GM19238 (cell line): Measurements from ENCODE around the gene ATP13A3.

Experiments
- DNase-seq: peaks from one replicate; pipeline ENCODE4 v3.0.0; 2011; ENCODE audit warnings: low spot score; ENCODE audit not compliant: insufficient read length

The ATP13A3 gene

DNA sequence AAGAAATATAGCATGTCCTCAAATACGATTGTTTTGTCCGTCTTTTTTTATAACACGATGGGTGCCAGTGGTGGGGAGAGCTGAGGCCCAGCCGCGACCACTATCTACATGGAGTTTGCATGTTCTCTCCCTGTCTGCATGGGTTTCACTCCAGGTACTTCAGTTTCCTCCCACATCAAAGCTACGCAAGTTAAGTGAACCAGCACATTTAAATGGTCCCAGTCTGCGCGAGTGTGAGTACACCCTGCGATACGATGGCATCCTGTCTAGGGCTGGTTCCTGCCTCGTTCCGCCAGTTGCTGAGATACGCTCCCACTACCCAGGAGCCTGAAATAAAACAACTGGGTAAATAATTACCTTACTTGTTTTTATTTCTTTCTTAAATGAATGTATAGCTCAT lies 40.6 kb downstream of the ATP13A3 start:
- no peak for DNase-seq

DNA sequence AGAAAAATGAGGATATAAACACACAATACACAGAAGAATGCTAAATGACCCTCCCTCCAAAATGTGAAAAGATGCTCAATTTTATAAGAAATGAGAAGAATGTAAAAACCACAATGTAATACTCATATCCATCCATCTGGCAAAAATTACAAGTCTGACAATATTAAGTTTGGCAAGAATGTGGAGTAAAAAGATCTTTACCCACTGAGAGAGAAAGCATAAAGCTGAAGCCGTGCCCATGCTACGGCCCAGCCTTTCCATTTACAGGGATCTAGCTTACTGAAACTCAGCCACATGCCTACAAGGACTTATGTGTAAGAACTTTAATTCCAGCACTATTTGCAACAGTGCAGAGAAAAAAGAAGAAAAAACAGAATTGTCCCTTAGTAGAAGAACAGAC lies 42.9 kb downstream of the ATP13A3 start:
- no peak for DNase-seq

DNA sequence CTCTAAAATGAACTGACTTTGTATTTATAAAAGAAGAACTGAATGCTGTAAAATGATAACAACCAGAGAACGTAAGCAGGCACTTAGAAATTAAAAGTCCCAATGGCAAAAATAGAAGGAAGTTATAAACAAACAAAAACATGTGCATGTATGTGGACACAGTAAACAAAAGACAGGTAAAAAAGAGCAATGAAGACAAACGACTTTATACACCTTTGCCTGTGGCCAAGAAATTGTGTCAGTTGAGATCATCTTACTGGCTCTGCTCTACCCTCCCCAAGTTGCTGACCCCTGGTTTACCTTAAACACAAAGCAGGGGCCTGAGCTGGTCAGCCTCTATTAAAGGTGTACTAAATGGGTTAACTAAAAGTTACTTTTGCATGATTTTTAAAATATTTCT lies 46.0 kb downstream of the ATP13A3 start:
- no peak for DNase-seq

DNA sequence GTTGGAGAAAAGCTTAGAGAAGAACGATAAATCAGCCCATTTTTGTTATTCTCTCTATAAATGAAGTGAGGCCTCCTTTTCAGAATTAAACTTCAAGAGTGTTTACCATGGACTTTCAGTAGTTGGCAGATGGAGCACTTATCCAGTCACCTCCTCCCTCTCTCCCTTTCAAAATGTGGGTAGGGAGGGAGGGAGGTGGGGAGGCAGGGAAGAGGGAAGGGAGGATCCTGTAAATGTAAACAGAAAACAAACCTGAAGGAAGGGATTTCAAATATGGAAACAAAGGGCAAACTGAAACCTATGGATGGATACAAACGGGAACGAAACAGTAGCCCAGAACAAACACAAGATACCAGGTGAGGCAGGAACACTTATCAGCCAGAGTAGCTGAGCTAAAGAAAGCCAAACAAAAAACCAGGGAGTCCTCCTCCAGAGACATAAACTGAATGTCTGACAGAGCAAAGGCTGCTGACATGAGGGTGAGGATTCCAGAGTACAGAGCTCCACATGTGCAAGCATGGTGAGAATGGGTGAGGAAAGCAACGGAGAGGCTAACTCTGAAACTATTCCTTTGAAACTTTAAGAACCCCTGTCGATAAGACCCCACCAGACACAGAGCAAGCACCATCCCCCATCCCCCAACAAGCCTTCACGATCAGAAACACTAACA lies 46.8 kb downstream of the ATP13A3 start:
- no peak for DNase-seq

DNA sequence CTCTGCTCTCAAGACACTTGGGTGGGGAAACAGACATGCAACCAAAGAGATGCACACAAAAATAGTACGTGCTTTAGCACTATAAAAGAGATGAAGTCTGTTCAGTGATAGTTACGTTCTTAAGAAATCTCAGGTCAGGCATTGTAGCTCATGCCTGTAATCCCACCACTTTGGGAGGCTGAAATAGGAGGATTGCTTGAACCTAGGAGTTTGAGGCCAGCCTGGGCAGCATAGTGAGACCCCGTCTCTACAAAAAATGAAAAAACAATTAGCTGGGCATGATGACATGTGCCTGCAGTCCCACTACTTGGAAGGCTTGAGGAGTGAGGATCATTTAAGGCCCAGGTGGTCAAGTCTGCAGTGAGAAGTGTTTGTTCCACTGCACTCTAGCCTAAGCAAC lies 52.3 kb downstream of the ATP13A3 start:
- DNase-seq: no peak

DNA sequence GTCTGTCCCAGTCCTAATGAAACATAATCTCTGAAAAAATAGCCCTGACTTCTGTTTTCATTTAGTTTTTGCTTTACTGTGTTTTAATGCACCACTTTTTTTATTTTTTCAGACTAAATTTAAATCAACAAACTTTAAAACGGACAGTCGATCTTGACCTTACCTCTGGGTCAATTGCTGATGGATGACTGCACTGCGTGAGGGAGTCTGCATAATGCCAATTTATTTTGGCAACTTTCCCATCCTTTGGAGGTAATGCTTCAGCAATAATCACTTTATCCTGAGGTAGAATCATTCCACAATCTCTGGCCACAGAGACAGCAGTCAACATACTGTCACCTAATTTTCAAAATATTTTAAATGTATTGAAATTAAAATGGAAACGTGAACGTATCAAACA lies 55.2 kb downstream of the ATP13A3 start:
- DNase-seq: no peak

DNA sequence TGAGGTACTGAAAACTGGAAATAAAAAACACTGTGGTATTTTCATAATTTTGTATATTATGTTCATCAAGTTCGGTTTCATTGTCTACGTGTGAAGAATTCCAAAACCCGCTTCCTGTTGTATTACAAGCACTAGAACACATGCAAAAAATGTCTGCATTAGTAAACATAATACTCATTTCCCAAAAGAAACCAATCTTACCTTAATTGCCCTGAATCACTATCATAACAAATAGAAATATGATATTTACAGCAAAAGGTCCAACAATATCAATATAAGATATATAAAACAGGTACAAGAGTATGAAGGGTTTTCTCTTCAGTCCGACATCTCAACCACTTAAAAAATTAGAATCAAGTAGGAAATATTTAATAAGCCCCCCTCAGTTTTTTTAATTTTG lies 61.4 kb downstream of the ATP13A3 start:
- DNase-seq: no peak

DNA sequence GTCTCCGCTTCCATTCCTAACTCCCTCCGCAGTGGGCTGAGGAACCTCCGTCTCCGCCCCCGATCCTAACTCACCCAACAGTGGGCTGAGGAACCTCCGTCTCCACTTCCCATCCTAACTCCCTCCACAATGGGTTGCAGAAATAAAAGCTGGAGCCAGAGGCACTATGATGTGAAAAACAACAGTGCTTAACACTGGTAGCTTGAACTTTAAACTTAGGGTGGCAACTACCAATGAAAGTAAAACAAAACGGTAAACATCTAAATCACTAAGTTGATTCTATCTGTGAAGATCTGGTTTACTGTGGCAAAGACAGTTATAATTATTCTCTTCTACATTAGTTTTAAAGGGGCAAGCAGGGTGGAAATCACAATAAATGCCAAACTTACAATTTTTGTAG lies 61.8 kb downstream of the ATP13A3 start:
- DNase-seq: no peak

DNA sequence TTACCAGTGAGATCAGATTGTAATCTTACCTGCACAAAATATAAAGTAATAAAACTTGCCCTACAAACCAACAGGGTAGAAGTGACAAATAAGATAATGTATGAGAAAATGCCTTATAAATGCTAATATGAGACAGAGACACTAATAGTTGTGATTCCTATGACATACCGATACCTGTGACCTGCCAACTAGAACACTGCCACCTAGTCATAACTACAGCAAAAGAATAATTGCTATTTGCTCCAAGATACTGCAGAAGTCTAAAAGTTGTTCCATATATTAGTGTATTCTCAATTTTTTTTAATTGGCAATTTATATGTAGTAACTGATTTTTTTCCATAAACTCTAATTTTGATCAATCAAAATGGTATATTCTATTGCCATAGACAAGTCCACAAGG lies 62.4 kb downstream of the ATP13A3 start:
- DNase-seq: no peak

DNA sequence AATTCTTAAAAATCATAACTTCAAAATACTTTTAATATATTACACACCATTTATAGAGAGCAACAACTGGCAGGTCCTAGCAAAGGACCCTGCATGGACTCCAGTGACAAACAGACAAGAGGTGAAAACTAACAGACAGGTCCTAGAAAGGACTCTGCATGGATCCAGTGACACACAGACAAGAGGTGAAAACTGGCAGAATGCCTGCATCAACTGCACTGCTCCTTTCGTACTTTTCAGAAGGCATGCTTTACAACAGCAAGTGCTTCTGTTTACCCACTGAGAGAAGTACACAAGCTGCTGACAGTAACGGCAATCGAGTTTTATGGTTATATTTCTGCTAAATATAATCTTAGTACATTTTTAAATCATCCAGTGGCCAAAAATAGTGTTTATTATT lies 63.5 kb downstream of the ATP13A3 start:
- DNase-seq: no peak

DNA sequence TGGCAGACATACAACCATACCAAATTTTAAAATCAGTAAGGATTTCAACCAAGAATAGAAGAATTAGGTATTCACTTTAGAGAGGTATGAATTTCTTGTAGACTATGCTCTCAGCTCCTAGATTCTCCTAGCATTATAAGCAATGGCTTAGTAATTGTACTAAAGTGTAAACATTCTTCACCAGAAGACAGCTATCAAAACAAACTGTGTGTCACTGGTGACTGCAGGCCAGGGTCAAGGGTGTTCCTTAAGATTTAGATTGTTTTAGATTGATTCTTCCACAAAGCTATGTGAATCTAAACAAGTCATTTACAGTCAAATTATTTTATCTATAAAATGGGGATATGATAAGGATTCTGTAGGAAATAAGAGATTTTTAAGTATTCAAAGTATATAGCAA lies 64.6 kb downstream of the ATP13A3 start:
- DNase-seq: no peak

DNA sequence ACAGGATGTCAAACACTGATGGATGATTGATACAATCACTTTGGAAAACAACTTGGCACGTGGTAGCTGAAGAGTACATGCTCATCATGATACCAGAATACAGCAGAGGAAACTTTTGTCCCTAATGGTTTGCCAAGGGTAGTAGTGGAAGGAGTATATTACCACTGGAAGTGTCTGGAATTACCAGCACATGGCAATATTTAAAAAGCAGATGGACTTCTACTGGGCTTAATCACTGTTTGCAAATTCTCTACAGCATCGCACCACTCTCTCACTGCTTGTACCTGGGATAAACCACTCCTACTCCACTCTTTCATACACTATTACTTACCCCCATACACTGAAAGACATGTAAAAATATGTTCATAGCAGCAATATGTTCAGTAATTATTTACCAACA lies 68.1 kb downstream of the ATP13A3 start:
- no peak for DNase-seq

DNA sequence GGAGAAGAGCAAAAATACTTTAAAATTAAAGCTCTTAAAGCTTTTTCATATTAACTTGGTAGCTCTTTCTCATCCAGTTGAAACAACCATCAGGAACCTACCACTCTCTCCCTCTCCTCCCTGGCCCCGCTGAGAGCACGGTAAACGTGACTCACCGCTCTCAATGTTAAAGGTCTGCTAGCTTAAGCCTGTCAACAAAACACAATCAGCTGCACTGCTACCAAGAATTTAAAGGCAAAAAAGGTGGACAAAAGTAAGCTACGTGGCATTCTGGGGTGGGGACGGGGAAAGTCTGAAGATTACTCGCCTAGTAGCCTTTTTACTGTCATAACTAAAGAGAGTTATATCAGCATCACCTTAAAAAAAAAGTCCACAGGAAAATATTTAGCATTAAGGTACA lies 79.4 kb downstream of the ATP13A3 start:
- DNase-seq: no peak

DNA sequence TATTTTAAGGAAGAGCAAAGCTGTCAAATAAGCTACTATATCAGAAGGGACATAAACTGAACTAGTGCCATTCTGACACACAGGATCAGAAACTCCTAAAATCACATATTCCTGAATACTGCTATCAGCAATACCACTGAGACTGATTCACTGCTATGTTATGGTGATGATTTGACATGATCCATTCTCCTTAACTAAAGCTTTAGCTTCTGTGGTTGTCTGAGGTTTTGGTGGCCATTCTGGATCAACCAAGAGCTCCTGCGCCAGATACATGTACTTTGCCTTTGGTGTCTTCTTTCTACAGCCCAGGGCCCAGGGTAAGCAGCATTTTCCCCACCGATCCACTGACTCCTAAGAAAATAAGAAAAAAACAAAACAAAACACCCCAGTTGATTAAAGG lies 81.0 kb downstream of the ATP13A3 start:
- no peak for DNase-seq

DNA sequence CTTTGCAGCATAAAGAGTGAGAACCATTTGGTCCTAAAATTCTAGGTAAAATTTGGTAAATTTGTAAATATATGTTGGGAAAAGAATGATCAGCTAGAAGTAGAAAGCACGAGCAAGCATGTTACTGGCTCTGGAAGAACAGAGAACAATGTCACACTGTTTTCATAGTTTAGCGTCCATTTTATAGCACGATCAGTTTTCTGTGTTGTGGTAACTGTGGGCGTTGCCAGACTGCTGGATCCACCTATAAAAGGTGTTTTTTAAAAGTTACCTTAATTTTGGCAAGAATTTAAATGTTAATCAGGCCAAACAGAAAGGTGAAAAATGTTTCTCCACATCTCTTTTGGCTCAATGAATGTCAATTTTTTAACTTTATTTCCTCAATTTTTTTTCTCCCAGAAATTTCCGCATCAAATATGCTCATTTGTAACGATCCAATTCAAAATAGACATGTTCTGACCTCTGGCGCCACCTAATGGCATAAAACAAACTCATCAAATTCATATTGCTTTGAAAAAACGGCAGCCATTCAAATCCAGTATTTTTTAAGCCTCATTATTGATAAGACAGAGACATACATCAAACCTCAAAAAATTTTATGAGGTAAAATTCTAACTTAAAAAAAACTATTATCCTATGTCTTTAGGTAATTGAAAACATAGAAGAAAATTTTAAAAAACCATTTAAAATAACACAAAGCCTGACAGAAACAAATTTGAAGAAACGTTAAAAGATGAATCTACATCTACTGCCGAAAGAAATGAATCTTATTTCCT lies 82.2 kb downstream of the ATP13A3 start:
- DNase-seq: no peak

DNA sequence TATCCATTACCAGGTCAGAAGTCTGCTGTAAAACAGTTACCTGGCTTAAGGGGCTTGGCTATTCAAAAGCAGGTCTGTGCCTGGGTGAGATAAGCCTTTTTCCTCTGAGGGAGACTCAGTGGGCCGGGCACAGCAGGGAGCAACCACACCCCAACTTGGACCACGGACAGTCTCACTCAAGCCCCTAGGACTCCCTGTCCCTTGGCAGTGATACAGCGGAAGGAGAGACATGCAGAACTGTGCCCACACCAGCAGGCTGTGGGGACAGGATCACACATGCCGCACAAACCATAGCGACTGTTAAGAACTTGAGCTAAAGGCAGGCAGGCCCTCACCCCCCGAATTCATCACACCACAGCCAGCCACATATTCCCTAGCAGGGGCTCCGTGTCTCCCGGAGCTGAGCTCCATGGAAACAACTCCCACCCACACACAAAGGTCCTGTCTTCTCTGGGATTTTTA lies 84.9 kb downstream of the ATP13A3 start:
- no peak for DNase-seq

DNA sequence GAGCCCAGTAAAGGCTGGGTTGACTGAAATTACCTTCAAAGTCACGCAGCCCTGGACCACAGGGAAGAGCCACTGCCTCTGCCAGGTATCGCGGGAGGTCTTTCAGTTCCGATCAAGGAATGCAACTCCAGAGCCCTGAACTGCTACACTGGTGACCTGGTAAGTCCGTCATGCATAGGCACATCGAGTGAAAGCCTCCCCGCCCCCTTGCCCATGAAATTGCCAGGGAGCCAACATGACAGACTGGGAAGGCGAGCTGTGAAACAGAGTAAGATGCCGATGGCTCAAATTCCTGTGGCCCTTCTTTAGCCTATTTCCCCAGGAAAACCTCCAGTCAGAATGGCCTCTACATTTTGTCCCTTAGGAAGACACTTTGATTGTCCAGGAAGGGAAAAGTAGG lies 85.5 kb downstream of the ATP13A3 start:
- no peak for DNase-seq

DNA sequence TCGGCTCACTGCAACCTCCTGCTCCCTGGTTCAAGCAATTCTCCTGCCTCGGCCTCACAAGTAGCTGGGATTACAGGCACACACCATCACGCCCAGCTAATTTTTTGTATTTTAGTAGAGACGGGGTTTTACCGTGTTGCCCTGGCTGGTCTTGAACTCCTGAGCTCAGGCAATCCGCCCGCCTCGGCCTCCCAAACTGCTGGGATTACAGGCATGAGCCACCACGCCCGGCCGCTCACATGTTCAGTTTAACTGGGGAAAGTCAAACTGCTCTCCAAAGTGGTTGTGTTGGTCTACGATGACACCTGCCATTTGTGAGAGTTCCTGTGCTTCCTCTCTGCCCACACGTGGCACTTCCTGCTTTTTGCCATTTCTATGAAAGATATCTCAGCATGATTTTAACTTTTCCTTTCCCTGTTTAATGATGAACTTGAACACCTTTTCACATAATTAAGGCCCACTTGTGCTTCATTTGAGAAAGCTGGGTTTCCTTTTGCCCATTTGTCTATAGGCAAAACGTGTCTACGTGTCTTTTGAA lies 86.9 kb downstream of the ATP13A3 start:
- no peak for DNase-seq

DNA sequence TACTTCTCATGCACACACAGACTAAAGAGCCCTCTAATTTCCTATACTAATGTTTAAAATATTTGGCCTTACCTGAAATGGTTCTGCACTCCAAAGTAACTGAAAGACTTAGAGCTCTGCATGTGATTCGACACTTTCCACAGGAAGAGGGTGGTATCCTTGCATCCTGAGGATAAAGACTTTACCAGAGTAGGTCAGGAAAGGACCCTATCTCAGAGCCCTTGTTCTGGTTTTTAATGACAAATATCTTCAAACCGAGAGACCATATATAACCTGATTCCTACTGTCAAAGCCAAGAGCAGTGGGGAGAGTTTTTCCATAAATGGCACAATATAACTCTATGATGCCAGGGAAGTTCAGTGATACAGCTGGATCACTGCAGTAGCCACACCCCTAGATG lies 87.6 kb downstream of the ATP13A3 start, which contains the start of gene GP5:
Gene GP5, minus strand, starts transcription at position 101 of the 400 bp plus-strand sequence. CDS start 984 bp downstream, outside the sequence.
- no peak for DNase-seq

DNA sequence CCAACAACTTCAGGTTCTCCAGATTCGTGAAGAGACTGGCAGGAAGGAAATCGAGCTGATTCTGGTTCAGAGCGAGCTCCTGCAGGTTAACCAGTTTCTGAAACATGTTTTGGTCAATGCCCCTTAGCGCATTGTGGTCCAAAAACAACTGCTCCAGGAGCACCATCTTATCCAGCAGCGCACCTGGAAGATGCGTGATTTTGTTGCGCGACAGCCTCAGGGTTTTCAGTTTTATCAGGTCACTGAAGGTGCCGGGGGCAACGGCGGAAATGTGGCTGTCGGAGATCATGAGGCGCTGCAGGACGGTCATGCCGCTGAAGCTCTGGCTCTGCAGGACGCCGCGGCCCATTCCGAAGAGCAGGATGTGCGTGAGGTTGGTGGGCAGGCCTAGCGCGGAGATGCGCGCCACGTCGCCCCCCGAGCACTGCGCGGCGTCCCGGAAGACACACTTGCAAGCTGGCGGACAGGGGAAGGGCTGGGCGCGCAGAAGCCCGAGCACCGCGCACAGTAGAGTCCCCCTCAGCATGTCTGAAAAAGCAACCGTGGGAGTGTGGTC lies 89.0 kb downstream of the ATP13A3 start:
- DNase-seq: no peak

DNA sequence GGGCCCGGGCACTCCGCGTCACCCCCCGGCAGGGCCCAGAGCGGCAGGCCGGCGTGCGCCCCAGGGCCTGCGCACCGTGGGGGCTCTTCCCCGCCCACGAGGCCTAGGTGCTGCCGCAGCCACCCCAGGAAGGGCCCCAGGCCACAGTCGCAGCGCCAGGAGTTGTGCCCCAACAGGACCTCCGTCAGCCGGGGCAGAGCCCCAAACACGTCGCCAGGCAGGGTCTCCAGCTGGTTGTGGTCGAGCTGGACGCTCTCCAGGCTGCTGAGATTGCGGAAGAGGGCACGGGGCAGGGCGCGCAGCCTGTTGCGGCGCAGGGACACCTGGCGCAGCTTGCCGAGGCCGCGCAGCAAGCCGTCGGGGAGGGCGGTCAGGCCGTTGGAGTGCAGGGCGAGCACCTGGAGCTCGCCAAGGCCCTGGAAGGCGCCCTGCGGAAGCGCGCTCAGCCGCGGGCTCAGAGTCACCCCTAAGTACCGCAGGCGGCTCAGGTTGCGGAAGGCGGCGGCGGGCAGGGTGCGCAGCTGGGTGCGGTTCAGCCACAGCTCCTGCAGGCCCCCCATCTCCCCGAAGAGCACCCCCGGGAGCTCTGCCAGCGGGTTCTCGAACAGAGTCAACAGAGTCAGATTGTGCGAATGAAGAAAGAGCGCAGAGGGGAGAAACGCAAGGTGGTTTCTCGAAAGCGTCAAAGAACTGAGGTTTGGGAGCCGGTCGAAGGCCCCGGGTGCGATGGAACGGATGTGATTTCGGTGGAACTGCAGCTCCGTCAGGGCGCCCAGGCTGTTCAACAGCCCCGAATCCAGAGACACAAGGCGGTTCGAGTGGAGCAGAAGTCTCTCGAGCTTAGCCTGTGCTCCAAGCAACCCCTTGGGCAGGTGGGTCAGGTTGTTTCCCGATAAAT lies 89.7 kb downstream of the ATP13A3 start:
- no peak for DNase-seq

DNA sequence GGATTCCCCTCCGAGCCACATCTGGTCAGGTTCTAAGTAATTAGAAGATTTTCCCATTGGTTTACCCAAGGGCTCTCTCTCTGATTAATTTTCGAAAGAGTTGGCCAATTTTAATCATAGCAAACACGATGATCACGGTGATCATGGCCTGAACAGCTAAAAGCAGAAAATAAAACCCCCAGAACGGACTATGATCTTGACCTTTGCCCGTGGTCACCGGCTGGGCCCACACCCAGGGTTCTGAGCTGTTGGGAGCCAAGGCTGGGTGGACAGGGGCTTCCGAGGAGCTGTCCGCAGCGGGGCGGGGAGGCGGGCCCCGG lies 90.3 kb downstream of the ATP13A3 start:
- no peak for DNase-seq
